H1 (cell line): ENCODE data around the gene TNNT1. TPM values are rescaled to one million over a fixed set of nuclear protein-coding genes. Genes with fewer than 3 reads are reported as not detected.

ENCODE experiments used
- CTCF ChIA-PET: fragments of 300-600 bp; sonication (Branson Sonifier 250); formaldehyde crosslinking; loops from one replicate; lab custom pipeline; 2021; ENCODE audit not compliant: partially characterized antibody; lab: Charles Lee
- POLR2A ChIA-PET: fragments of 300-600 bp; sonication (Branson Sonifier 250); formaldehyde crosslinking; loops from one replicate; lab custom pipeline; 2021; ENCODE audit warnings: inconsistent platforms; ENCODE audit not compliant: partially characterized antibody; lab: Charles Lee
- DNase-seq, 2 experiments: peaks; one replicate each; pipeline versions ENCODE4 v3.0.0 to v3.0.0-alpha.2; 2010 to 2022; ENCODE audit warnings: low spot score in 2 of 2, low read depth in 1 of 2, mixed read lengths in 1 of 2
- FAIRE-seq: peaks from 2 replicates; lab custom pipeline; 2011; peaks lifted over from hg19 to GRCh38; lab: Jason Lieb, UNC
- H2AFZ ChIP-seq: 2 replicates; pipeline ENCODE4 v1.8.1; 2012; ENCODE audit warnings: low read length, inconsistent platforms
- H2AK5ac ChIP-seq: 2 replicates; pipeline ENCODE4 v1.6.1; 2013; ENCODE audit warnings: low read depth, low read length
- H2BK120ac ChIP-seq: replicated peaks from 2 replicates; pipeline ENCODE3; 2013; ENCODE audit warnings: low read depth, low read length, inconsistent platforms
- H2BK12ac ChIP-seq: 2 replicates; pipeline ENCODE4 v1.6.1; 2013; ENCODE audit warnings: low read depth, low read length
- H2BK15ac ChIP-seq: 2 replicates; pipeline ENCODE4 v1.6.1; 2013; ENCODE audit warnings: low read length
- H2BK20ac ChIP-seq: 2 replicates; pipeline ENCODE4 v1.6.1; 2013; ENCODE audit warnings: low read length
- H2BK5ac ChIP-seq: 2 replicates; pipeline ENCODE4 v1.6.1; 2013; ENCODE audit warnings: low read depth, low read length
- H3K14ac ChIP-seq: 2 replicates; pipeline ENCODE4 v1.6.1; 2013; ENCODE audit warnings: inconsistent platforms; ENCODE audit not compliant: insufficient read length
- H3K18ac ChIP-seq: 2 replicates; pipeline ENCODE4 v1.6.1; 2013; ENCODE audit warnings: low read length; ENCODE audit errors: extremely low read depth
- H3K23ac ChIP-seq: 2 replicates; pipeline ENCODE4 v1.6.1; 2013; ENCODE audit warnings: inconsistent platforms; ENCODE audit not compliant: insufficient read length
- H3K23me2 ChIP-seq: 2 replicates; pipeline ENCODE4 v1.6.1; 2013; ENCODE audit warnings: low read depth, low read length
- H3K27ac ChIP-seq: 2 replicates; pipeline ENCODE4 v1.6.1; 2011; ENCODE audit warnings: low read depth, low read length, inconsistent platforms
- H3K27me3 ChIP-seq, 4 experiments: replicated peaks in 1 of 4; 1 replicate in 1 of 4; 2 replicates in 3 of 4; pipeline versions ENCODE4 v1.6.1 to v1.8.1; 2011 to 2013; ENCODE audit warnings: low read length in 3 of 4, mild to moderate bottlenecking in 3 of 4, inconsistent platforms in 2 of 4, mixed read lengths in 2 of 4, moderate library complexity in 1 of 4; ENCODE audit not compliant: control insufficient read depth in 3 of 4, insufficient read depth in 3 of 4; ENCODE audit errors: extremely low read depth in 1 of 4
- H3K36me3 ChIP-seq, 4 experiments: 2 replicates each; pipeline versions ENCODE4 v1.6.1 to v1.8.1; 2011 to 2013; ENCODE audit warnings: mild to moderate bottlenecking in 4 of 4, low read length in 3 of 4, moderate library complexity in 2 of 4, control low read depth in 1 of 4, inconsistent platforms in 1 of 4; ENCODE audit not compliant: insufficient read depth in 4 of 4, control insufficient read depth in 2 of 4
- H3K4ac ChIP-seq: replicated peaks from 2 replicates; pipeline ENCODE3; 2013; ENCODE audit warnings: low read length, low read depth, mixed read lengths, inconsistent platforms; ENCODE audit not compliant: insufficient read length
- H3K4me1 ChIP-seq, 4 experiments: replicated peaks in 1 of 4; 1 replicate in 1 of 4; 2 replicates in 3 of 4; pipeline versions ENCODE4 v1.6.1 to v1.8.1; 2011 to 2013; ENCODE audit warnings: low read length in 3 of 4, inconsistent platforms in 2 of 4, mixed read lengths in 1 of 4; ENCODE audit not compliant: insufficient read depth in 4 of 4, control insufficient read depth in 3 of 4
- H3K4me2 ChIP-seq, 2 experiments: 2 replicates each; pipeline versions ENCODE4 v1.6.1 to v1.8.1; 2011 to 2013; ENCODE audit warnings: low read depth in 2 of 2, low read length in 2 of 2, control low read depth in 1 of 2, inconsistent platforms in 1 of 2, mild to moderate bottlenecking in 1 of 2; ENCODE audit not compliant: insufficient read depth in 1 of 2
- H3K4me3 ChIP-seq, 4 experiments: fragments of 200-600, 300-600 bp in 1 of 4; sonication (generic), shearing (Covaris generic), sonication (Bioruptor Twin) in 1 of 4; 2 replicates each; pipeline versions ENCODE4 v1.5.1 to v1.8.1; 2011 to 2016; ENCODE audit warnings: low read length in 4 of 4, low read depth in 3 of 4, control low read depth in 2 of 4, inconsistent platforms in 2 of 4, mild to moderate bottlenecking in 2 of 4, mixed read lengths in 1 of 4, moderate library complexity in 1 of 4; ENCODE audit not compliant: insufficient read depth in 2 of 4; ENCODE audit errors: extremely low read depth in 1 of 4
- H3K56ac ChIP-seq: replicated peaks from 2 replicates; pipeline ENCODE3; 2013; ENCODE audit warnings: low read depth, mild to moderate bottlenecking, mixed read lengths, low read length, inconsistent platforms; ENCODE audit not compliant: insufficient read length
- H3K79me1 ChIP-seq: 2 replicates; pipeline ENCODE4 v1.6.1; 2013; ENCODE audit warnings: low read depth, low read length, control low read depth
- H3K79me2 ChIP-seq, 2 experiments: 2 replicates each; pipeline versions ENCODE4 v1.6.1 to v1.8.1; 2012 to 2013; ENCODE audit warnings: low read length in 2 of 2, mild to moderate bottlenecking in 2 of 2, inconsistent platforms in 1 of 2; ENCODE audit not compliant: insufficient read depth in 2 of 2, control insufficient read depth in 1 of 2
- H3K9ac ChIP-seq, 4 experiments: replicated peaks in 1 of 4; 1 replicate in 1 of 4; 2 replicates in 3 of 4; pipeline versions ENCODE4 v1.6.1 to v1.8.1; 2011 to 2013; ENCODE audit warnings: low read depth in 3 of 4, low read length in 3 of 4, control low read depth in 2 of 4, mild to moderate bottlenecking in 2 of 4, moderate library complexity in 2 of 4, inconsistent platforms in 1 of 4; ENCODE audit errors: extremely low read depth in 1 of 4
- H3K9me3 ChIP-seq, 2 experiments: 2 replicates each; pipeline versions ENCODE4 v1.6.1 to v1.8.1; 2012 to 2013; ENCODE audit warnings: mild to moderate bottlenecking in 2 of 2, moderate library complexity in 2 of 2, control low read depth in 1 of 2, inconsistent platforms in 1 of 2, low read depth in 1 of 2, low read length in 1 of 2, mixed read lengths in 1 of 2; ENCODE audit not compliant: insufficient read depth in 2 of 2
- H4K20me1 ChIP-seq, 2 experiments: replicated peaks in 1 of 2; 2 replicates each; pipeline versions ENCODE3 to v1.8.1; 2011 to 2013; ENCODE audit warnings: inconsistent platforms in 2 of 2, low read length in 2 of 2, mild to moderate bottlenecking in 1 of 2; ENCODE audit not compliant: insufficient read depth in 2 of 2, control insufficient read depth in 1 of 2
- H4K5ac ChIP-seq: 2 replicates; pipeline ENCODE4 v1.6.1; 2013; ENCODE audit warnings: low read length, low read depth, mixed read lengths, inconsistent platforms; ENCODE audit not compliant: insufficient read length
- H4K8ac ChIP-seq: 2 replicates; pipeline ENCODE4 v1.8.0; 2013; ENCODE audit warnings: mild to moderate bottlenecking, moderate library complexity, low read length, inconsistent platforms; ENCODE audit not compliant: insufficient read depth; ENCODE audit errors: extremely low read depth
- H4K91ac ChIP-seq: replicated peaks from 2 replicates; pipeline ENCODE3; 2013; ENCODE audit warnings: low read length, mixed read lengths, inconsistent platforms; ENCODE audit not compliant: insufficient read length
- BACH1 ChIP-seq: IDR thresholded peaks from 2 replicates; pipeline ENCODE4 v1.6.1; 2012; ENCODE audit warnings: low read length, improper control_type of control experiment
- BRCA1 ChIP-seq: IDR thresholded peaks from 2 replicates; pipeline ENCODE4 v1.6.1; 2012; ENCODE audit warnings: low read depth, low read length, improper control_type of control experiment
- CHD2 ChIP-seq: IDR thresholded peaks from 2 replicates; pipeline ENCODE4 v1.6.1; 2012; ENCODE audit warnings: low read length, improper control_type of control experiment
- EGR1 ChIP-seq: IDR thresholded peaks from 2 replicates; pipeline ENCODE4 v1.6.1; 2011; ENCODE audit warnings: low read depth, low read length, borderline replicate concordance
- FOSL1 ChIP-seq: IDR thresholded peaks from 2 replicates; pipeline ENCODE4 v1.6.1; 2011; ENCODE audit warnings: mild to moderate bottlenecking, low read depth, low read length, moderate library complexity; ENCODE audit not compliant: insufficient read depth
- KDM4A ChIP-seq: IDR thresholded peaks from one replicate; pipeline ENCODE4 v1.7.1; 2012; ENCODE audit warnings: low read depth, mild to moderate bottlenecking, moderate library complexity, low read length, inconsistent platforms; ENCODE audit not compliant: severe bottlenecking
- KDM5A ChIP-seq: fragments of 200-600 bp; IDR thresholded peaks from 2 replicates; pipeline ENCODE4 v1.7.1; 2012; ENCODE audit warnings: mild to moderate bottlenecking, low read length, inconsistent platforms, mixed read lengths
- MAX ChIP-seq: IDR thresholded peaks from 2 replicates; pipeline ENCODE4 v1.6.1; 2012; ENCODE audit warnings: inconsistent platforms
- NANOG ChIP-seq: IDR thresholded peaks from 2 replicates; pipeline ENCODE4 v1.6.1; 2011; ENCODE audit warnings: low read length, low read depth, mild to moderate bottlenecking, inconsistent platforms; ENCODE audit not compliant: insufficient read depth, poor library complexity, severe bottlenecking
- PHF8 ChIP-seq: fragments of 200-600 bp; sonication (generic); conservative IDR thresholded peaks from 2 replicates; pipeline ENCODE4 v1.7.1; 2012; ENCODE audit warnings: low read depth, mild to moderate bottlenecking, inconsistent platforms, low read length, moderate library complexity
- POU5F1 ChIP-seq: IDR thresholded peaks from 2 replicates; pipeline ENCODE4 v1.6.1; 2011; ENCODE audit warnings: low read depth, mild to moderate bottlenecking, low read length, moderate library complexity
- SRF ChIP-seq: IDR thresholded peaks from 2 replicates; pipeline ENCODE4 v1.6.1; 2011; ENCODE audit warnings: mild to moderate bottlenecking, low read depth, low read length, moderate library complexity
- WGBS, 2 experiments: shearing (Covaris generic) in 1 of 2; methylation state at CpG; one replicate each; pipeline versions ENCODE4 v1.1.6 to v1.1.7; 2013 to 2015; ENCODE audit warnings: low lambda C conversion rate in 2 of 2, mixed read lengths in 2 of 2, inconsistent platforms in 1 of 2, low coverage in 1 of 2, missing lambda C conversion rate in 1 of 2; ENCODE audit not compliant: insufficient replicate concordance in 2 of 2, insufficient coverage in 1 of 2, insufficient read length in 1 of 2; ENCODE audit errors: extremely low coverage in 1 of 2, missing lambda C conversion rate in 1 of 2; 5-methylcytosine and 5-hydroxymethylcytosine counted together
- polyA plus RNA-seq, 7 experiments: library from polyadenylated mRNA; depleted of rRNA in 3 of 7; stranded (reverse) in 5 of 7; unstranded in 2 of 7; fragments of >200 nt in 5 of 7; fragments of 200-250 nt in 2 of 7; gene quantifications; 1 replicate in 5 of 7; 2 replicates in 1 of 7; 4 replicates in 1 of 7; pipeline versions ENCODE4 v1.2.1 to v1.2.3, GENCODE V29; 2011 to 2013; ENCODE audit warnings: missing spikeins in 2 of 7, mixed read lengths in 2 of 7
- total RNA-seq: library from RNA; stranded (reverse); fragmentation: NEBNext Ultra II Directional; extraction: Animal tissue kit (Norgen Biotek cat#: 25700); gene quantifications from 2 replicates; pipeline ENCODE4 v1.2.1, GENCODE V29; 2021

TNNT1 gene
- total and polyA plus RNA-seq, 2 of the 8 experiments (the other 6 are each of a cell fraction or from before 2014, with no cell fraction given) = 69.6 to 107 TPM

GRCh38 chr19:55105237-55105636 lies 43.8 kb downstream of the TNNT1 start:
- Histone ChIP-seq H3K36me3 (peaks cover 0 to 2% (median 0%) of the 10 kb centered on the region in 4 experiments; a peak in 1 of 8 replicates), H3K56ac (no peak overlapping the region), H3K27ac (no peak overlapping the region), H3K23me2 (no peaks in the 10 kb centered on the region), H2AFZ (no peak overlapping the region), H2BK15ac (no peak overlapping the region), H3K23ac (no peak overlapping the region), H3K9ac (no peak overlapping the region), H2BK5ac (no peak overlapping the region), H3K14ac (no peak overlapping the region), H3K79me2 (no peaks in the 10 kb centered on the region; a peak in 1 of 4 replicates), H3K4ac (no peak overlapping the region), H2BK120ac (no peak overlapping the region), H3K18ac (no peak overlapping the region), H3K4me1 (no peaks in the 10 kb centered on the region), H3K79me1 (peaks cover 8% of the 10 kb centered on the region; the same call in 1 of the 2 replicates), H4K5ac (no peak overlapping the region), H3K4me2 (no peak overlapping the region), H2BK20ac (no peak overlapping the region), H3K27me3 (no peaks in the 10 kb centered on the region), H4K91ac (no peak overlapping the region), H3K4me3 (no peak overlapping the region), H4K20me1 (peaks cover 8 to 17% of the 10 kb centered on the region in 2 experiments), H2AK5ac (no peak overlapping the region), H2BK12ac (no peak overlapping the region), H3K9me3 (peaks cover 2 to 4% of the 10 kb centered on the region in 2 experiments; a peak in 2 of 4 replicates), H4K8ac (no peak overlapping the region)
- FAIRE-seq (no peak), DNase-seq (no peak)
- WGBS, 2 experiments = 77% methylated on average over 2 of the region's 2 CpGs; no CpG with 5 or more reads in 1 of the 2 experiments
- ChIA-PET POLR2A (interaction anchor here (2.4 kb wide), 1 partner anchor 12 kb away, joined by 15 read pairs; the partner anchor contains the start of gene PPP1R12C), CTCF (interaction anchor here (0.6 to 2.9 kb wide), 4 partner anchors 11 to 89 kb away, joined by 3 to 11 read pairs (median 3); no protein-coding TSS in a partner anchor)
- no peak for TF ChIP-seq CHD2
- TF ChIP-seq POU5F1 = no peak
- TF ChIP-seq KDM5A = no peak
- TF ChIP-seq MAX = no peak
- no peak for TF ChIP-seq FOSL1
- no peak for TF ChIP-seq EGR1
- no peak for TF ChIP-seq PHF8
- no peak for TF ChIP-seq BRCA1
- TF ChIP-seq NANOG = no peak
- TF ChIP-seq KDM4A = no peak
- no peak for TF ChIP-seq BACH1
- TF ChIP-seq SRF = no peak
